CD4-positive, CD25-positive, alpha-beta regulatory T cell (primary cell): ENCODE measurements around the gene SIAE. TPM values are rescaled to one million over a fixed set of nuclear protein-coding genes. Genes with fewer than 3 reads are reported as not detected.

Experiments used
- ATAC-seq, 2 donors: fragments of 150-1000 bp; cut with Tn5 transposase; one replicate each; pipeline ENCODE4 v1.10.0; 2021; ENCODE audit warnings: low read depth in 2 of 2, moderate number of reproducible peaks in 2 of 2, moderate library complexity in 1 of 2
- DNase-seq, 3 donors: peaks; one replicate each; pipeline versions ENCODE4 v3.0.0 to v3.0.0-alpha.2; 2012 to 2022; ENCODE audit warnings: mixed read lengths in 1 of 3
- H3K27ac ChIP-seq: one replicate; pipeline ENCODE4 v1.7.0; 2013; ENCODE audit warnings: mild to moderate bottlenecking, low read length; ENCODE audit not compliant: insufficient read depth, poor library complexity, severe bottlenecking
- H3K27me3 ChIP-seq: one replicate; pipeline ENCODE4 v1.7.0; 2013; ENCODE audit warnings: low read length; ENCODE audit not compliant: control insufficient read depth, insufficient read depth
- H3K36me3 ChIP-seq: one replicate; pipeline ENCODE4 v1.7.0; 2013; ENCODE audit warnings: mild to moderate bottlenecking, low read length, moderate library complexity; ENCODE audit not compliant: control insufficient read depth, insufficient read depth
- H3K4me1 ChIP-seq: 2 replicates; pipeline ENCODE4 v1.7.0; 2013; ENCODE audit warnings: mild to moderate bottlenecking, low read length; ENCODE audit not compliant: insufficient read depth, control insufficient read depth, poor library complexity, severe bottlenecking
- H3K4me3 ChIP-seq: one replicate; pipeline ENCODE4 v1.7.0; 2013; ENCODE audit warnings: low read depth, mild to moderate bottlenecking, low read length, moderate library complexity
- H3K9me3 ChIP-seq, 2 experiments: 1 replicate in 1 of 2; 2 replicates in 1 of 2; pipeline ENCODE4 v1.7.0; 2013; ENCODE audit warnings: low read length in 2 of 2, mild to moderate bottlenecking in 1 of 2, moderate library complexity in 1 of 2; ENCODE audit not compliant: control insufficient read depth in 2 of 2
- H3K27ac Mint-ChIP-seq, 3 donors: one replicate each; pipeline ENCODE4 v1.8.0; 2020 to 2022; ENCODE audit warnings: mild to moderate bottlenecking in 3 of 3, mixed read lengths in 3 of 3, moderate library complexity in 2 of 3
- H3K27me3 Mint-ChIP-seq: one replicate; pipeline ENCODE4 v1.8.0; 2022; ENCODE audit warnings: mild to moderate bottlenecking, mixed read lengths
- H3K36me3 Mint-ChIP-seq: one replicate; pipeline ENCODE4 v1.8.0; 2020; ENCODE audit warnings: mixed read lengths
- H3K4me1 Mint-ChIP-seq, 4 donors: one replicate each; pipeline ENCODE4 v1.8.0; 2020 to 2022; ENCODE audit warnings: mixed read lengths in 4 of 4, mild to moderate bottlenecking in 1 of 4
- H3K4me3 Mint-ChIP-seq, 4 donors: one replicate each; pipeline ENCODE4 v1.8.0; 2020 to 2022; ENCODE audit warnings: mild to moderate bottlenecking in 4 of 4, mixed read lengths in 4 of 4, moderate library complexity in 3 of 4
- H3K9me3 Mint-ChIP-seq, 7 donors: one replicate each; pipeline ENCODE4 v1.8.0; 2020 to 2022; ENCODE audit warnings: mixed read lengths in 7 of 7, mild to moderate bottlenecking in 3 of 7, moderate library complexity in 2 of 7
- polyA plus RNA-seq, 4 donors: library from polyadenylated mRNA; unstranded; fragments of 300-500 nt; fragmentation: Illumina TruSeq; gene quantifications; one replicate each; pipeline ENCODE4 v1.2.3, GENCODE V29; 2021
- total RNA-seq: library from RNA; stranded (reverse); gene quantifications from one replicate; pipeline ENCODE4 v1.2.3, GENCODE V29; 2022

The SIAE gene
- total and polyA plus RNA-seq, 5 donors from 2014 or later, result 1.4 to 5.0 (median 2.6) TPM

DNA sequence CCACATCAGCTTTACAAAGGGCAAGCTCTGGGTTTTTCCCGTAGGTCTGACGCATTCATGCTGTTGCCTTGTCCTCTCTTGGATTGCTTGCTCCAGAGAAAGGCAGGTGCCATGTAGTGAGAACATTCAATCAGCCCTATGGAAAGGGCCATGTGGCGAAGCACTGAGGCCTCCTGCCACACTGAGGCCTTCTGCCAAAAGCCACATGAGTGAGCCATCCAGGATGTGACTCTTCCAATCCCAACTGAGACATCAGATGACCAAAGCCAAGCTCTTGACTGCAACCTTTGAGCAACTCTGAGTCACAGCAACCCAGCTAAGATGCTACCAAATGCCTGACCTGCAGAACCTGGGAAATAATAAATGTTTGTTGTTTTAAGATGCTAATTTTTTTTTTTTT, 71.3 kb downstream of the SIAE start:
- Mint-ChIP-seq H3K9me3 (peaks cover 0 to 3% (median 0%) of the 10 kb centered on the region in 7 donors), H3K4me3 (no peak overlapping the region), H3K4me1 (no peaks in the 10 kb centered on the region), H3K27me3 (peaks cover 10% of the 10 kb centered on the region), H3K36me3 (no peaks in the 10 kb centered on the region), H3K27ac (no peak overlapping the region)
- Histone ChIP-seq H3K36me3 (no peaks in the 10 kb centered on the region), H3K9me3 (no peaks in the 10 kb centered on the region), H3K4me3 (no peak overlapping the region), H3K4me1 (no peaks in the 10 kb centered on the region), H3K27ac (no peak overlapping the region), H3K27me3 (peaks cover 9% of the 10 kb centered on the region)
- no peak for ATAC-seq
- DNase-seq, result no peak

DNA sequence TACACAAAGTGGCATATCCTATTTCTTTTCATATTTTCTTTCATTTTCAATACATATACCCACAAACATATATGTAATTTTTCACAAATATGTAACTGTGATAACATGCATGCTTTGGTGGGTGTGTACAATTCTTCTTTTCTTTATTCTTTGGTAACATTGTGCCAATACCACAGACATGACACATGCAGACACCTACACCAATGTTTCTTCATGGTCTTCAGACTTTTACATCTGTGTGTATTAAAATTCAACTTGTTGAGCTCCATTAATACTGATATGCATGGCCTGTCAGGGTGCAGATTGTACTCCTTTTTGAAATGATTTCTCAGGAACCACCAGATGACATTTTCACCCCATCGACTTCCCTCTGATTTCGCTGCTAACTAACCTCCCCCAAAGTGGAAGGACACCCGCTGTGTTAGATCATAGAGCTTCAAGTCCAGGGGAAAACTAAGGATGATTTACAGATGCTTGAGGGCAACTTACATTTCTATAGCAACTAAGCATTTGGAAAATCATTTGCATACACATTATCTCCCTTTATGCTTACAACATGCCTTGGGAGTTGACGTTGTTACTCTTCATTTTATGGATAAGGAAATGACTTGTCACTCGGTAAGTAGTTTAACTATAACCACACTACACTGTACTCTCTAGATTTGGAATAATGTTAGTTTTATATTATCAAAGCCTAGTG, 72.8 kb downstream of the SIAE start:
- DNase-seq, result no peak
- Mint-ChIP-seq H3K4me1 (no peaks in the 10 kb centered on the region), H3K4me3 (no peak overlapping the region), H3K27me3 (peaks cover 20% of the 10 kb centered on the region), H3K9me3 (peaks cover 0 to 3% (median 0%) of the 10 kb centered on the region in 7 donors), H3K36me3 (no peaks in the 10 kb centered on the region), H3K27ac (no peak overlapping the region)
- Histone ChIP-seq H3K4me3 (no peak overlapping the region), H3K36me3 (no peaks in the 10 kb centered on the region), H3K4me1 (no peaks in the 10 kb centered on the region), H3K27ac (no peak overlapping the region), H3K27me3 (peaks cover 9% of the 10 kb centered on the region), H3K9me3 (no peaks in the 10 kb centered on the region)
- no peak for ATAC-seq

DNA sequence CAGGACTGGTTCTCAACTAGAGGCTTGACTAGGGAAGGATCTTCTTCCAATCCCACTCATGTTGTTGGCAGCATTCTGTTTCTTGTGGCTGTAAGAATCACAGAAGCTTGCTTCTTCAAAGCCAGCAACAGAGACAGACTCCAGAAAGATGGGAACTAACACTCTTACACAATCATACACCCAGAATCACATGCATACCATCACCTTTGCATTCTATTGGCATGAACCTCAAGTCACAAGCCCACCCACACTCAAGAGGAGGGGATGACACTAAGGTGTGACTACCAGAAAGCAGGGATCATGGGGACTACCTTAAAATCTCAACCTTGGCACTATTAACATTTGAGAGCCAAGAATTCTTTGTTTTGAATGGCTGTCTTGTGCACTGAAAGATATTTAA, 75.9 kb downstream of the SIAE start:
- Mint-ChIP-seq H3K27me3 (peaks cover 28% of the 10 kb centered on the region), H3K27ac (no peak overlapping the region), H3K9me3 (peaks cover 0 to 3% (median 0%) of the 10 kb centered on the region in 7 donors), H3K36me3 (no peaks in the 10 kb centered on the region), H3K4me3 (no peak overlapping the region), H3K4me1 (no peaks in the 10 kb centered on the region)
- no peak overlapping the region for H3K4me3 ChIP-seq
- no peaks in the 10 kb centered on the region for H3K36me3 ChIP-seq
- peaks cover 9% of the 10 kb centered on the region for H3K27me3 ChIP-seq
- no peaks in the 10 kb centered on the region for H3K9me3 ChIP-seq
- no peak for ATAC-seq
- no peak for DNase-seq
- no peak overlapping the region for H3K27ac ChIP-seq
- no peaks in the 10 kb centered on the region for H3K4me1 ChIP-seq

DNA sequence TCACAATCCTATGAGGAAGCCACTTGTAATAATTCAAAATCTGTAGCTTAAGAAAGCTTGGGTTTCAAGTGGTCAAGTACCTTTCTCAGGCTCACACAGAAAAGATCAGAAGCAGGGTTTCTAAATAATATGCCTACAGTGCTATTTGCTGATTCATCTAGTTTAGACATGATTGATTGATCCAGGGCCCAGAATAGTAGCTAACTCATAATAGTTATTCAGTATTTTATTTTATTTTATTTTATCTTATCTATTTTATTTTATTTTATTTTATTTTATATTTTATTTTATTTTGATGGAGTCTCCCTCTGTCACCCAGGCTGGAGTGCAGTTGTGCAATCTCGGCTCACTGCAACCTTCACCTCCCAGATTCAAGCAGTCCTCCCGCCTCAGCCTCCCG, 78.2 kb downstream of the SIAE start:
- no peak for DNase-seq

DNA sequence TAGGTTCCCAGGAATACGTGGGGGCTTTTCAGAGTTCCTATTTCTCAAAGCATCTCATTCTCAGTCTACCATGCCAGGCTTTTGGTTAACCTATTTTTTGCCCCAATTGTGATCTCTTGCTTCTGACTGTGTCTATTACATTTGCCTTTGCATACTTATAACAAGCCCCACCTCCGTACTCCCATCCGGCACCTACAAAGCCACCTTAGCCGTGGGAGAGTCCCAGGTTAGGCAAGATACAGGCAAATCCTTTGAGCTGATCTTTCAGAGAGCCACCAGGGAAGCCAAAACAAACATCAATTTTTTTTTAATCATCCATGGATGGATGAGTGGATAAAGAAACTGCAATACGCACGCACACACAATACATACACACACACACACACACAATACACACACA, 80.9 kb downstream of the SIAE start:
- no peak for ATAC-seq
- no peaks in the 10 kb centered on the region for H3K36me3 ChIP-seq
- Mint-ChIP-seq H3K36me3 (no peaks in the 10 kb centered on the region), H3K4me1 (no peaks in the 10 kb centered on the region), H3K27me3 (peaks cover 35% of the 10 kb centered on the region), H3K27ac (no peak overlapping the region), H3K4me3 (no peak overlapping the region), H3K9me3 (no peaks in the 10 kb centered on the region)
- H3K27me3 ChIP-seq, result peaks cover 2% of the 10 kb centered on the region
- H3K9me3 ChIP-seq, result no peaks in the 10 kb centered on the region
- H3K4me3 ChIP-seq, result no peak overlapping the region
- H3K27ac ChIP-seq, result no peak overlapping the region
- H3K4me1 ChIP-seq, result no peaks in the 10 kb centered on the region
- DNase-seq, result no peak

More for the DNA sequence above, 78.2 kb downstream of the SIAE start:
- no peak overlapping the region for H3K27ac ChIP-seq
- Mint-ChIP-seq H3K27me3 (peaks cover 30% of the 10 kb centered on the region), H3K27ac (no peak overlapping the region), H3K4me1 (no peaks in the 10 kb centered on the region), H3K36me3 (no peaks in the 10 kb centered on the region), H3K9me3 (peaks cover 0 to 3% (median 0%) of the 10 kb centered on the region in 7 donors), H3K4me3 (no peak overlapping the region)
- H3K4me1 ChIP-seq, result no peaks in the 10 kb centered on the region
- no peak for ATAC-seq
- H3K27me3 ChIP-seq, result peaks cover 4% of the 10 kb centered on the region
- H3K4me3 ChIP-seq, result no peak overlapping the region
- no peaks in the 10 kb centered on the region for H3K36me3 ChIP-seq
- H3K9me3 ChIP-seq, result no peaks in the 10 kb centered on the region

DNA sequence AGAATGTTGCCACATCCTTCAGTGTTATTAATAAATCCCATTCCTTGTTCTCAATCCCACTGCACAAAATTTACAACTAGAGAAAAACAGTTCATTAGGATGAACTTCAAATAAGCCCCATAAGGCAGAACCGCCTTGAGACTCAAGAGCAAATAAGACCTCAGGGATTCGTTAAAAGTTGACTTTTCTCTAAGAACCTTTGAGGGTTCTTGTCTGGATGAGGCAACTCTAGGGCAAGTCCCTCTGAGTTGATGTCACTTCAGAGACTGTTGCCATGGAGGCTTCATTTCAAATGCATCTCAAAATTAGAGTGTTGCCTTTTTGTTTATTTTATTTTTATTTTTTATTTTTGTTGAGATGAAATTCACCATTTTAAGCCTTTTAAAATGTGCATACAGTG, 82.1 kb downstream of the SIAE start:
- Mint-ChIP-seq H3K4me1 (peaks cover 0 to under 1% (median 0%) of the 10 kb centered on the region in 4 donors), H3K27me3 (peaks cover 28% of the 10 kb centered on the region)
- no peak for ATAC-seq

DNA sequence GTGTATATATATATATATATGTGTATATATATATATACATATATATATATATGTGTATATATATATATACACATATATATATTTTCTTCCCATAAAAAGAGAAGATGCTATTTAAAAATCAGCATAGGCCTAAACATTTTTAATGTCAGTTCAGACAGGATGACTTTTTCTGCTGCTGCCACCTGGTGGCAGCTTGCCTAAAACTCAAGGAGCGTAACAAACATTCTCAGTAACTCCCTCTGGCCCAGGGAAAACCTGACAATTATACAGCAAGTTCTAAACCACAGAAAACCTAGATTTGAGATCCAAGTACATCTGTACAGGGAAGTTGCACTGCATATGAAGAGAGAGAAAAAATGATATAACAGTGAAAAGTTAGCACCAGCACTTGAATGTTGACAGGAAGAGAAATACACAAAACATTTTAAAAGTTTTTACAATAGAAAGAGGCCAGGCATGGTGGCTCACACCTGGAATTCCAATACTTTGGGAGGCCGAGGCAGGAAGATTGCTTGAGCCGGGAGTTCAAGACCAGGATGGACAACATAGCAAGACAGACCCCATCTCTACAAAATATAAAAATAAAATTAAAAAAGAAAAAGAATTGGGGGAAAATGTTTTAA, 87.2 kb downstream of the SIAE start:
- H3K36me3 ChIP-seq, result no peaks in the 10 kb centered on the region
- no peak overlapping the region for H3K4me3 ChIP-seq
- H3K36me3 Mint-ChIP-seq, result no peaks in the 10 kb centered on the region
- no peak overlapping the region for H3K27ac ChIP-seq
- H3K27ac Mint-ChIP-seq, result no peak overlapping the region
- H3K27me3 ChIP-seq, result peaks cover 8% of the 10 kb centered on the region
- ATAC-seq (peak in 1 of 2 donors; percentile 52), DNase-seq (peak; percentile 2 to 51 (median 22))
- H3K9me3 ChIP-seq, result no peaks in the 10 kb centered on the region
- H3K27me3 Mint-ChIP-seq, result peaks cover 6% of the 10 kb centered on the region
- peaks cover 0 to 1% (median 0%) of the 10 kb centered on the region in 7 donors for H3K9me3 Mint-ChIP-seq
- no peak overlapping the region for H3K4me3 Mint-ChIP-seq
- no peaks in the 10 kb centered on the region for H3K4me1 ChIP-seq
- peaks cover 0 to 4% (median 0%) of the 10 kb centered on the region in 4 donors for H3K4me1 Mint-ChIP-seq

More for the DNA sequence above, 82.1 kb downstream of the SIAE start:
- H3K36me3 ChIP-seq, result no peaks in the 10 kb centered on the region
- Mint-ChIP-seq H3K36me3 (no peaks in the 10 kb centered on the region), H3K9me3 (no peaks in the 10 kb centered on the region), H3K27ac (no peak overlapping the region), H3K4me3 (no peak overlapping the region)
- DNase-seq, result no peak
- H3K4me1 ChIP-seq, result no peaks in the 10 kb centered on the region
- H3K4me3 ChIP-seq, result no peak overlapping the region
- peaks cover 2% of the 10 kb centered on the region for H3K27me3 ChIP-seq
- no peaks in the 10 kb centered on the region for H3K9me3 ChIP-seq
- H3K27ac ChIP-seq, result no peak overlapping the region
